Astrocyte (in vitro differentiated cells and primary cell): ENCODE results near the gene RAB5IF.

ENCODE experiments used
- EZH2 ChIP-seq: IDR thresholded peaks from 2 replicates; pipeline ENCODE4 v1.6.1; 2012; ENCODE audit warnings: mild to moderate bottlenecking, low read length, inconsistent platforms; ENCODE audit not compliant: insufficient read depth
- TF ChIP-seq, protein P1 (sequence below): IDR thresholded peaks from 2 replicates; pipeline ENCODE4 v1.5.1; 2011; ENCODE audit warnings: low read depth, mild to moderate bottlenecking, inconsistent platforms, low read length, moderate library complexity; ENCODE audit not compliant: insufficient read depth

DNA sequence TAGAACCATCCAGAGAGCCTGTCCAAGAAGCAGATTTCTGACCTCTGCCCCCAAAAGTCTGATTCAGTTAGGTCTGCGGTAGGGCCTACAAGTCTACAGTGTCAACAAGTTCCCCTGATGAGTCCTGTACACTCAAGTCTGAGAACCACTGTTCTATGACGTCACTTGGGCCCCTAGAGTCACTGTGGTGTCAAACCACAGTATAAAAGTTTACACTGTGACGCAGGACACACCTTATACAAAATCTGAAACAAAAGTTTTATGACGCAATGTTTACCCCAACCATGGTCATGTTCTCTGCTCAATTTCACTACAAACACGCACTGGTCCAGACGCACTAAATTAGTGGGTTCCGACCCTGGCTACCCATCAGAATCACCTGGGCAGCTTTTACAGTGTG lies 22.5 kb downstream of the RAB5IF start:
- no peak for TF ChIP-seq EZH2
- TF ChIP-seq, protein P1, sequence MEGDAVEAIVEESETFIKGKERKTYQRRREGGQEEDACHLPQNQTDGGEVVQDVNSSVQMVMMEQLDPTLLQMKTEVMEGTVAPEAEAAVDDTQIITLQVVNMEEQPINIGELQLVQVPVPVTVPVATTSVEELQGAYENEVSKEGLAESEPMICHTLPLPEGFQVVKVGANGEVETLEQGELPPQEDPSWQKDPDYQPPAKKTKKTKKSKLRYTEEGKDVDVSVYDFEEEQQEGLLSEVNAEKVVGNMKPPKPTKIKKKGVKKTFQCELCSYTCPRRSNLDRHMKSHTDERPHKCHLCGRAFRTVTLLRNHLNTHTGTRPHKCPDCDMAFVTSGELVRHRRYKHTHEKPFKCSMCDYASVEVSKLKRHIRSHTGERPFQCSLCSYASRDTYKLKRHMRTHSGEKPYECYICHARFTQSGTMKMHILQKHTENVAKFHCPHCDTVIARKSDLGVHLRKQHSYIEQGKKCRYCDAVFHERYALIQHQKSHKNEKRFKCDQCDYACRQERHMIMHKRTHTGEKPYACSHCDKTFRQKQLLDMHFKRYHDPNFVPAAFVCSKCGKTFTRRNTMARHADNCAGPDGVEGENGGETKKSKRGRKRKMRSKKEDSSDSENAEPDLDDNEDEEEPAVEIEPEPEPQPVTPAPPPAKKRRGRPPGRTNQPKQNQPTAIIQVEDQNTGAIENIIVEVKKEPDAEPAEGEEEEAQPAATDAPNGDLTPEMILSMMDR = no peak
